Amniotic epithelial cell (primary cell): Measurements from ENCODE around the gene MMP14.
A peak's percentile ranks its signal among the peaks of the same experiment; 100 is the strongest.
"Not testable (repeated sequence)": the region's sequence is repeated elsewhere in the genome, so short reads cannot be mapped to it uniquely, and the experiment has no call there.

ENCODE experiments used
- DNase-seq: peaks from one replicate; pipeline ENCODE4 v3.0.0-alpha.2; 2010; ENCODE audit warnings: low read depth

Gene MMP14

DNA sequence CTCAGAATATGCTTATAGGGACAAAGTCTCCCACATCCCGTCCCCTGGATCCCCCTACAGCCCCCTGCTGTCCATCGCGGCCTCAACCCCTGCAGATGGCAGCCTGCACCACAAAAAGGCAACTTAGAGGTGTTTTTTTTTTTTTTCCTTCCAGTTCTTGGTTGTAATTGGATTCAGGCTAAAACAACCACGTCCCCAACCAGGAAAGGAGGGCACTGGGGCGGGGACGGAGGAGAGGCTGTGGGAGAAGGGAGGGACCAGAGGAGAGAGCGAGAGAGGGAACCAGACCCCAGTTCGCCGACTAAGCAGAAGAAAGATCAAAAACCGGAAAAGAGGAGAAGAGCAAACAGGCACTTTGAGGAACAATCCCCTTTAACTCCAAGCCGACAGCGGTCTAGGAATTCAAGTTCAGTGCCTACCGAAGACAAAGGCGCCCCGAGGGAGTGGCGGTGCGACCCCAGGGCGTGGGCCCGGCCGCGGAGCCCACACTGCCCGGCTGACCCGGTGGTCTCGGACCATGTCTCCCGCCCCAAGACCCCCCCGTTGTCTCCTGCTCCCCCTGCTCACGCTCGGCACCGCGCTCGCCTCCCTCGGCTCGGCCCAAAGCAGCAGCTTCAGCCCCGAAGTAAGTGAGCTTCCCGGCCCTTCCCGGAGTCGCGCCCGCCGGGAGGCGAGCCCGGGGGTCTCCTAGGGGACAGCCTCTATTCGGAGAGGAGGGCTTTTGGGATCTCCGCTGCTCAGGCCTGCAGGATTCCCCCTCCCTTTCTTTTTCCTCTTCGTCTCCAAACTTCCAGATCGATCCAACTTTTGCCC lies at the start of gene MMP14:
Gene MMP14, plus strand, starts transcription at position 285 of the 813 bp plus-strand sequence. Its CDS starts 233 bp downstream, at position 518.
- DNase-seq: peak; percentile 85

GRCh38 chr14:22786685-22787084 lies 49.7 kb upstream of the MMP14 start:
- no peak for DNase-seq

GRCh38 chr14:22791301-22791700 lies 45.1 kb upstream of the MMP14 start:
- DNase-seq: peak; percentile 91

- DNase-seq: no peak
Observed at GRCh38 chr14:22792158-22792557, 44.2 kb upstream of the MMP14 start.

DNA sequence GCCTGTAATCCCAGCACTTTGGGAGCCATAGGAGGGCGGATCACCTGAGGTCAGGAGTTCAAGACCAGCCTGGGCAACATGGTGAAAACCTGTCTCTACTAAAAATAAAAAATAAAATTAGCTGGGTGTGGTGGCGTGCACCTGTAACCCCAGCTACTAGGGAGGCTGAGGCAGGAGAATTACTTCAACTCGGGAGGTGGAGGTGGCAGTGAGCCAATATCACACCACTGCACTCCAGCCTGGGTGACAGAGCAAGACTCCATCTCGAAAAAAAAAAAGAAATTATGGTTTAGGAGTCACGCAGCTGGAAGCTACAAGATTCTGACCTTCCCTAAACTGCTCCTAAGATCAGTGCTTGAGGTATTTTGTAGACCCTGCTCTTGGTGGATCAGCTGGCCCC lies 42.8 kb upstream of the MMP14 start:
- not testable (repeated sequence) for DNase-seq

GRCh38 chr14:22793976-22794375 lies 42.4 kb upstream of the MMP14 start:
- DNase-seq: no peak

- no peak for DNase-seq
Observed at GRCh38 chr14:22794551-22794951, 41.8 kb upstream of the MMP14 start.

DNA sequence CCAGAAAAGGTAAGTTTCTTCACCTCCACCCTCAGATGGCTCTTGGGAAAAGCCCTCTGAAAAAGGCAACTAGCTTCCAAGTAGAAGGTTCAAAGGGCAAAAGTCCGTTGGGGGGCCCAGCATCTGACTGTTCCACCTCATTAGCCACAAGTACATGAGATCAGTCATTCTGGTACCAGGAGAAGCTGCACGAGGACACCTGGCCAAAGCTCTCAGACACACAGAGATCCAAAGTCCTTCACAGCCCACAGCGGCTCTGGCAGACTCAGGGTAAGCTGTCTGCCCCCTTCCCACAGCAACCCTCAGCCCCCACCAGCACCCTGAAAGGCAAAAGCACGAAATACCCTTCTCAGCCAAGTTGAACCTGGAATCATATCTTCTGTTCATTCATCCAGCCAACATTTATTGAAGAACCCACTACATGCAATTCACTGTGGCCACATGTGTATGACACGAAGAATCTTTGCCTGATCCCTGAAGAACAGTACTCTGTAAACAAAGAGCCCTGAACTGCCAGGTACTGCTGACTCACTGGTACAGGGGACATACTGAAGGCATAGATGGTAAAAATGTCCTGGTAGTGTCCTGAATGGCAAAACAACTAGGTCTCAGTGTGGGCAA lies 40.2 kb upstream of the MMP14 start:
- DNase-seq: no peak

GRCh38 chr14:22797017-22797917 lies 39.1 kb upstream of the MMP14 start:
- no peak for DNase-seq

DNA sequence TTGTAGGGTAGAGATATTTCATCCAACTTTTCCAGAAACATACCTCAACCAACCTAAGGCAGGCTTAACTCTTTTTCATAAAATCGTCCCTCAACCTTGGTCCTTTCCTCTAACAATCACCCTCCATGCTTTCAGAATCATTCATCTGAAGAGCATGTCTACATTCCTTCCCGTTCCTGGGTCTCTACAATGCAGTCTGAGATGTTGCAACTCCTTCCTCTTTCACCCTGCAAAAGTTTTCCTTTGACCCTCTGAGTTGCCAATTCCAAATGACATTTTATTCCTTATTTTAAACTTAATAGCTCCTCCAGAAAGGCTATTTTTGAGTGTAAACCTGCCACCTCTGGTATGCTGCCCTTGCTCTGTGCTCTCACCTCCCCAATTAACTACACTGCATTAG lies 37.9 kb upstream of the MMP14 start:
- DNase-seq: no peak

- no peak for DNase-seq
Observed at GRCh38 chr14:22800346-22800745, 36.0 kb upstream of the MMP14 start.

DNA sequence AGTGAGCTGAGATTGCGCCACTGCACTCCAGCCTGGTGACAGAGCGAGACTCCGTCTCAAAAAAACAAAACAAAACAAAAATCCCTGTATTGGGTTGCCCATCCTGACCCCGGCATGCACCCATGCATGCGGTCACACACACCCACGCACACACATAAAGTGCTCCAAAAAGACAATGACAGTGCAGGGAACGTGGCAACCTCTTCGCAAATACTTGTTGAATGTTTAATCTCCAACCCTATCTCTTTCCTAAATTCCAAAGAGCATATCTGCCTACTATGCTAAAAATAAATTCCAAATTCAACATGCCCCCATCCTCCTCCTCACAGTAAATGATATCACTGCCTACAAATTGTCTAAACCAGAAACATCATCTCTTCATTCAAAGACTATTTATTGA lies 34.7 kb upstream of the MMP14 start:
- no peak for DNase-seq

GRCh38 chr14:22802860-22803686 lies 33.3 kb upstream of the MMP14 start:
- DNase-seq: no peak

DNA sequence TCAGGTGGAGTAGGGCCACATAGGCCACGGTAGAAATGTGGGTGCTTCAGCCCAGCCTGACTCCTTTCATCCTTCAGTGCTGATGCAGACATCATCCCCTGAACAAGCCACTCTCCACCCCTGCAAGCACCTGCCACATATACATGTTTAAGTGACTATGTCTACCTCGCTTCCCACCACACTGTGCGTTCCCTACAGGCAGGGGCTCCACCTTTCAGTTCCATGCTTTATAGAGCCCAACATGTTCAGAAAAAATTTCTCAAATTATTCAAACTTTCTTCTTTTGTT lies 32.8 kb upstream of the MMP14 start:
- no peak for DNase-seq

GRCh38 chr14:22805235-22805634 lies 31.1 kb upstream of the MMP14 start:
- not testable (repeated sequence) for DNase-seq

- no peak for DNase-seq
Observed at GRCh38 chr14:22807432-22808087, 28.8 kb upstream of the MMP14 start.

GRCh38 chr14:22808388-22809209 lies 27.8 kb upstream of the MMP14 start:
- no peak for DNase-seq

- DNase-seq: peak; percentile 41
Observed at GRCh38 chr14:22811722-22812121, 24.7 kb upstream of the MMP14 start.

DNA sequence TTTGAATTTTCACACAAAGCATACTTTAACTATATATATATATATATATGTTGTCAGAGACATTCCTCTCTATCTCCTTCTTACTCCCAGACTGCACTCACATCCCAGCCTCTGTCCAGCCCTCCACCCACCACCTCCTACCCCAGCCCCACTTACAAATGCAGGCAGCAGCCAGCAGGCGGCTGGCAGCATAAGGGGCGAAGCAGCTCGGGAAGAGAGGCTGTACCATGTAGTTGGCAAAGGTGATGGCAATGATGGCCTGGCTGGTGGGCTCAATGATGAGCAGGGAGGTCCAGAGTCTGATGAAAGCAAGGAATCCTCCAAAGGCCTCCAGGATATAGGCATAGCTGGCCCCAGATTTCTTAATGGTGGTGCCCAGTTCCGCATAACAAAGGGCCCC lies 23.6 kb upstream of the MMP14 start:
- DNase-seq: no peak

GRCh38 chr14:22813145-22813544 lies 23.2 kb upstream of the MMP14 start:
- DNase-seq: no peak

GRCh38 chr14:22814373-22814772 lies 22.0 kb upstream of the MMP14 start:
- DNase-seq: no peak
